Measurements from ENCODE around the gene GBE1. TPM values are rescaled to one million over a fixed set of nuclear protein-coding genes. Genes with fewer than 3 reads are reported as not detected.

The GBE1 gene
- total RNA-seq, 1 donor from 2014 or later, result 25.0 TPM

DNA sequence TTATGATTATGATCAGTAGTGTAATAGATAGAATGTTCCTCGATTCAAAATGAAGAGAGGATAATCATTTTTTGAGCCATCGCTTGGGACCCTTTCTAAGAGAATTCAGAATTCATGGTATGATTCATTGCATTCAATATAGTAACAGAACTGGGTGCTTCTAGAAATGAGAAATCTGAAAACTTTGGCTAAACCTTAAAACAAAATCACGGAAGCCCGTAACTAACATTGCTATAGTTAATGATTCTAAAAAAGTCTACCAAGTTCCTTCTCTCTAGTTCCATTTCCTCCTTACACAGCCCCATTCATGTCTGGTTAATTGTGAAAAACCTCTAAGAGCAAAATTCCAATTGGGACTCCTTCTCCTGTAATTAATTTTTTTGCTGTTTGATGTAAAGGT, 217.1 kb downstream of the GBE1 start:
- DNase-seq (ENCODE audit: extremely low spot score in 2 of 2), result no peak

DNA sequence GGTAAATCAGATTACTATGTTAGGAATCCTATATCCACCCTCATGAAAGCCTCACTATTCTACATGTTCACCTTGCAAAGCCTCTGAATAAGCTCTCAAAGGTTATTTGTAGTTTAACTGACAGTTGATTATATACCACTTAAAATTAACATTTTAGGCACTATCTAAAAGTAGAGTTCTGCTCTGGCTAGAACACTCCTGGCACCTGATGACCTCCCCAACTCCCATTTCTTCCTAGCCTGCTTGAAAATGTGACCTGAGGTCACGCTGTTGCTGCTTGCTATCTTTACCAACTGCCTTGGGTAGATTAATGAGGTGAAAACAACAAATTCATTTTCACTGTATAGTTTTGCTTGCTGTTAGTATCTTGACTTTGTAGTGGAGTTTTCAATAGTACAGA, 220.7 kb downstream of the GBE1 start:
- TF ChIP-seq POLR2A (IDR thresholded peaks at IDR 0.05), result no peak
- no peak for TF ChIP-seq POLR2AphosphoS5 (IDR thresholded peaks at IDR 0.05; ENCODE audit: insufficient read depth in 1 of 2, low read depth in 1 of 2)
- TF ChIP-seq, protein P1, sequence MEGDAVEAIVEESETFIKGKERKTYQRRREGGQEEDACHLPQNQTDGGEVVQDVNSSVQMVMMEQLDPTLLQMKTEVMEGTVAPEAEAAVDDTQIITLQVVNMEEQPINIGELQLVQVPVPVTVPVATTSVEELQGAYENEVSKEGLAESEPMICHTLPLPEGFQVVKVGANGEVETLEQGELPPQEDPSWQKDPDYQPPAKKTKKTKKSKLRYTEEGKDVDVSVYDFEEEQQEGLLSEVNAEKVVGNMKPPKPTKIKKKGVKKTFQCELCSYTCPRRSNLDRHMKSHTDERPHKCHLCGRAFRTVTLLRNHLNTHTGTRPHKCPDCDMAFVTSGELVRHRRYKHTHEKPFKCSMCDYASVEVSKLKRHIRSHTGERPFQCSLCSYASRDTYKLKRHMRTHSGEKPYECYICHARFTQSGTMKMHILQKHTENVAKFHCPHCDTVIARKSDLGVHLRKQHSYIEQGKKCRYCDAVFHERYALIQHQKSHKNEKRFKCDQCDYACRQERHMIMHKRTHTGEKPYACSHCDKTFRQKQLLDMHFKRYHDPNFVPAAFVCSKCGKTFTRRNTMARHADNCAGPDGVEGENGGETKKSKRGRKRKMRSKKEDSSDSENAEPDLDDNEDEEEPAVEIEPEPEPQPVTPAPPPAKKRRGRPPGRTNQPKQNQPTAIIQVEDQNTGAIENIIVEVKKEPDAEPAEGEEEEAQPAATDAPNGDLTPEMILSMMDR (IDR thresholded peaks at IDR 0.05), result no peak
- intact Hi-C loops (cut with DNase I), result no loop called here
- DNase-seq (ENCODE audit: extremely low spot score in 2 of 2), result no peak
- no peaks in the 10 kb centered on the region for H3K9me3 ChIP-seq
- no peaks in the 10 kb centered on the region for H3K36me3 ChIP-seq
- H3K4me1 ChIP-seq, result no peaks in the 10 kb centered on the region
- no peaks in the 10 kb centered on the region for H3K27me3 ChIP-seq
- H3K27ac ChIP-seq, result no peak overlapping the region
- no peak overlapping the region for H3K4me3 ChIP-seq

More for the DNA sequence above, 217.1 kb downstream of the GBE1 start:
- TF ChIP-seq, protein P1 (IDR thresholded peaks at IDR 0.05), result no peak
- TF ChIP-seq POLR2AphosphoS5 (IDR thresholded peaks at IDR 0.05; ENCODE audit: insufficient read depth in 1 of 2, low read depth in 1 of 2) (no peak), POLR2A (IDR thresholded peaks at IDR 0.05) (no peak)
- Histone ChIP-seq H3K36me3 (no peaks in the 10 kb centered on the region), H3K4me1 (no peaks in the 10 kb centered on the region), H3K4me3 (no peak overlapping the region), H3K27ac (no peak overlapping the region), H3K9me3 (no peaks in the 10 kb centered on the region), H3K27me3 (no peaks in the 10 kb centered on the region)
- intact Hi-C loops (cut with DNase I), result no loop called here

DNA sequence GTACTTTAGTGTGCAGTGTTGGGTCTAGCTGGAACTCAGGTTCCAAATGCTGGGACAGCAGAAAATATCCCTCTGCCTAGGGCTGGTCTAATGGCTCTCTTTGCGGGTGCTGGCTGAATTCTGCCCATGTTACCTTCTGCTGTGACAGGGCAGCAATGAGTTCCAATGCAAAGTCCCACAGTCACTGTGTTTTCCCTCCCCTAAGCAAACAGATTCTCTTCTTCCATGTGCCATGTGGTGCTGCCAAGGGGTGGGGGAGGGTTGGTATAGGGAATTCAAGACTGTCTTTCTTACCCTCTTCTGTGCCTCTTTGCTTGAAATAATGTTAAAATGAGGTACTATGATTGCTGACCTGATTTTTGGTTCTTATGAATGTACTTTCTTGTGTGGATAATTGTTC, 229.6 kb downstream of the GBE1 start:
- Histone ChIP-seq H3K4me1 (no peaks in the 10 kb centered on the region), H3K27me3 (no peaks in the 10 kb centered on the region), H3K36me3 (peaks cover 0 to 37% of the 10 kb centered on the region in 2 donors), H3K27ac (no peak overlapping the region), H3K9me3 (no peaks in the 10 kb centered on the region), H3K4me3 (no peak overlapping the region)
- TF ChIP-seq POLR2AphosphoS5 (IDR thresholded peaks at IDR 0.05; ENCODE audit: insufficient read depth in 1 of 2, low read depth in 1 of 2) (no peak), POLR2A (IDR thresholded peaks at IDR 0.05) (no peak)
- TF ChIP-seq, protein P1 (IDR thresholded peaks at IDR 0.05), result no peak
- no peak for DNase-seq (ENCODE audit: extremely low spot score in 2 of 2)
- intact Hi-C loops (cut with DNase I), result no loop called here

GRCh38 chr3:81531263-81531662, 230.2 kb downstream of the GBE1 start:
- Histone ChIP-seq H3K4me1 (no peaks in the 10 kb centered on the region), H3K4me3 (no peak overlapping the region), H3K27ac (no peak overlapping the region), H3K36me3 (peaks cover 0 to 37% of the 10 kb centered on the region in 2 donors), H3K9me3 (no peaks in the 10 kb centered on the region), H3K27me3 (no peaks in the 10 kb centered on the region)
- intact Hi-C loops (cut with DNase I), result no loop called here
- no peak for DNase-seq (ENCODE audit: extremely low spot score in 2 of 2)
- TF ChIP-seq POLR2A (IDR thresholded peaks at IDR 0.05) (no peak), POLR2AphosphoS5 (IDR thresholded peaks at IDR 0.05; ENCODE audit: insufficient read depth in 1 of 2, low read depth in 1 of 2) (no peak)
- TF ChIP-seq, protein P1 (IDR thresholded peaks at IDR 0.05), result no peak

DNA sequence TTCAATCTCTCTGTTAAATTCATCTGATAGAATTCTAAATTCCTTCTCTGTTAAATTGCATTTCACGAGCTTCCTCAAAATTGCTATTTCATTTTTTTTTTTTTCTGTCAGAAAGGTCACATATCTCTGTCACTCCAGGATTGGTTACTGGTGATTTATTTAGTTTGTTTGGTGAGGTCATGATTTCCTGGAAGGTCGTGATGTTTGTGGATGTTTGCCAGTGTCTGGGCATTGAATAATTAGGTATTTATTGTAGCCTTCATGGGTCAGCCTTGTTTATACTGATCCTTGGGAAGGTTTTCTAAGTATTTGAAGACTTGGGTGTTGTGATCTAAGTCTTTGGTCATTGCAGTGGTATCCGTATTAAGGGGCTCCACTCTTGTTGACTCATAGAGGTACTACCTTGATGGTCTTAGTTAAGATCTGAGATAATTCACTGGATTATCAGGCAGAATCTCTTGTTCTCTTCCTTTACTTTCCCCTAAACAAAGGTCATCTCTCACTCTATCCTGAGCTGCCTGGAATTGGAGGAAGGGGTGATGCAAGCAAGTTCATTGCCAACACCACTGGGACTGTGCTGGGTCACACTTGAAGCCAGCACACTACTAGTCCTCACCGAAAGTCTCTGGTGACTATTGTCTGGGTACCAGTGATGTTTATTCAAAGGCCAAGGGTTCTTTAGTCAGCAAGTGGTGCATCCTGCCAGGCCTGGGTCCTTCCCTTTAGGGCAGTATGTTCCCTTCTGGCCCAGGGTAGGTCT, 231.1 kb downstream of the GBE1 start:
- Histone ChIP-seq H3K4me3 (no peak overlapping the region), H3K27ac (no peak overlapping the region), H3K4me1 (no peaks in the 10 kb centered on the region), H3K9me3 (no peaks in the 10 kb centered on the region), H3K36me3 (peaks cover 0 to 37% of the 10 kb centered on the region in 2 donors), H3K27me3 (no peaks in the 10 kb centered on the region)
- intact Hi-C loops (cut with DNase I), result no loop called here
- no peak for DNase-seq (ENCODE audit: extremely low spot score in 2 of 2)
- TF ChIP-seq, protein P1 (IDR thresholded peaks at IDR 0.05), result no peak
- TF ChIP-seq POLR2AphosphoS5 (IDR thresholded peaks at IDR 0.05; ENCODE audit: insufficient read depth in 1 of 2, low read depth in 1 of 2), result no peak
- no peak for TF ChIP-seq POLR2A (IDR thresholded peaks at IDR 0.05)

All from vagina (tissue), 2 donors.